ENCODE measurements around the gene NUP43. TPM values are rescaled to one million over a fixed set of nuclear protein-coding genes. Genes with fewer than 3 reads are reported as not detected.
"Not testable (repeated sequence)": the region's sequence is repeated elsewhere in the genome, so short reads cannot be mapped to it uniquely, and the experiment has no call there.

The NUP43 gene, protein sequence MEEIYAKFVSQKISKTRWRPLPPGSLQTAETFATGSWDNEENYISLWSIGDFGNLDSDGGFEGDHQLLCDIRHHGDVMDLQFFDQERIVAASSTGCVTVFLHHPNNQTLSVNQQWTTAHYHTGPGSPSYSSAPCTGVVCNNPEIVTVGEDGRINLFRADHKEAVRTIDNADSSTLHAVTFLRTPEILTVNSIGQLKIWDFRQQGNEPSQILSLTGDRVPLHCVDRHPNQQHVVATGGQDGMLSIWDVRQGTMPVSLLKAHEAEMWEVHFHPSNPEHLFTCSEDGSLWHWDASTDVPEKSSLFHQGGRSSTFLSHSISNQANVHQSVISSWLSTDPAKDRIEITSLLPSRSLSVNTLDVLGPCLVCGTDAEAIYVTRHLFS
- 26.9 TPM for polyA plus RNA-seq (2013, experiment 1 of 2; ENCODE audit: insufficient read length)
- polyA plus RNA-seq (2013, experiment 2 of 2; ENCODE audit: insufficient read length) = 14.5 TPM

DNA sequence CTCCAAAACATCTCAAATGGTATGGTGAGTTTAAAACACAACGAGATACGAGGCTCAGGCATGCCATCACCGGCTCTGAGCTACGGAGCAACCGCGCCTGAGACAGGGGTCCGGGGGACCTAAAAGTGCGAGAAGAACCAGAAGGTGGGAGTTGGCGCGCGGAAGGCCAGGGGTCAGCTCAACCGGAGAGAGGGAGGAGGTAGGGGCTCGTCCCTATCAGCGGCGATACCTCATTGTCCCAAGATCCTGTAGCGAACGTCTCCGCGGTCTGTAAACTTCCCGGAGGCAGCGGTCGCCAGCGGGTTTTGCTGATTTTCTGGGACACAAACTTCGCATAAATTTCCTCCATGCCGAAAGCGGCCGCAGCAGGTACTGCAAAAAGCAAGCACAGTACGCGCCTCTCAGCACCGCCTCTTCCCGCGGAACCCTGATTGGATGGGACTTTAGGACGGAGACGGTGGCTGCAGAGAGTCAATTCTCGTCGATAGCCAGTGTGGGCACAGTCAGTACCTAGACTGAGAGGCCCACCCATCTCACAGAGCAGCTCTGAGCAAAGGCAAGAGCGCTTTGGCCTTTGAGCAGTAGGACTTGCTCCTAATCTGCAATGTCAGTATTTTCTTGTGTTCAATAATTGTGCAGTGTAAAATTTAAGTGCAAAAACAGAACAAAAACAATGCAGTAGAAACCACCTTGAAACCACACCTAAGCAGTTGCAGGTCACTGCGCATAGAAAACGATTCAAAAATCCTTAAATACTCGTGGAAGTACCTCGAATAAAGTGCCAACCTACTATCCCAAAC, at the start of gene NUP43:
NUP43 (minus strand) TSS at position 383 of the 800 bp plus-strand sequence; CDS start at position 349, 34 bp downstream.
- DNase-seq = peak; percentile 96

DNA sequence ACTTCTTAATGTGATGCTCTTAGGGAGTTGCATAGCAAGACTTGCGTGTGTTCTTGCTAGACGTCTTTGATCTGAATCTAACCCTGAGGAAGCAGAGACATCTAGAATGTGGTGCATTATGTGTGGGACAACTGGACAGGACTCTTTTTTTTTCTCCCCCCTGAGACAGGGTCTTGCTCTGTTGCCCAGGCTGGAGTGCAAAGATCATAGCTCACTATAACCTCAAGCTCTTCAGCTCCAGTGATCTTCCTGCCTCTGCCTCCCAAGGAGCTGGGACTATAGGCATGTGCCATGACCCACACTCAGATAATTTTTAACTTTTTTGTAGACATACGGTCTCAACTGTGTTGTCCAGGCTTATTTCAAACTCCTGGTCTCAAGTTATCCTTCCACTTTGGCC, 37.2 kb upstream of the NUP43 start:
- no peak for DNase-seq

DNA sequence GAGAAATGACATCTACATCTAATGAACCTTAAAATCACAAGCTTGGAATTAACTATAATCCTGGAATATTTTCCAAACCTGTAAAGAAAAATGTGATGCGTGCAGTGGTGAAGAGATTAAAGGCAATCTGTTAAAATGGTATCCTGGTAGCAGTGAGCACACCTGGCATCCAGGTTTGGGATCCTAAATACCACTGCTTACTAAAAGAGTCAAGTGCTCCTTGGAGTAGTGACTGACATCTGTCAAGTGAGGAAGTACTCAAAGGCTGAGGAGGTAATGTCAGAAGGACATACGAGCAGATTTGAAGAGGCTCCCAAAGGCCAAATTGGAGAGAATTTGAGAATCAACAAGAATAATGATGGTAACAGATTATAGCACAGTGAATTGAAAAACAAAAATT, 36.0 kb upstream of the NUP43 start:
- DNase-seq = no peak

DNA sequence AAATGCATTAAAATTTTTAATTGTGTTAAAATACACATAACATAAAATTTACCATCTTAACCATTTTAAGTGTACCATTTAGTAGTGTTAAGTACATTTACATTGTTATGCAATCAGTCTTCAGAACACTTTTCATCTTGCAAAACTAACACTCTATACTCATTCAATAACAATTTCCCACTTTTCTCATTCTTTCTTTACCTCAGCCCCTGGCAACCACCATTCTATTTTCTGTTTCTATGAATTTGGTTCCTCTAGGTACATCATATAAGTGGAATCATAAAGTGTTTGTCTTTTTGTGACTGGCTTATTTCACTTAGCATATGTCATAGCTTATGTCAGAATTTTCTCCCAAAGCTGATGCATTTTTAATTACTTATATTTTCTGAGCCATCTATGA, 35.4 kb upstream of the NUP43 start:
- DNase-seq = no peak

DNA sequence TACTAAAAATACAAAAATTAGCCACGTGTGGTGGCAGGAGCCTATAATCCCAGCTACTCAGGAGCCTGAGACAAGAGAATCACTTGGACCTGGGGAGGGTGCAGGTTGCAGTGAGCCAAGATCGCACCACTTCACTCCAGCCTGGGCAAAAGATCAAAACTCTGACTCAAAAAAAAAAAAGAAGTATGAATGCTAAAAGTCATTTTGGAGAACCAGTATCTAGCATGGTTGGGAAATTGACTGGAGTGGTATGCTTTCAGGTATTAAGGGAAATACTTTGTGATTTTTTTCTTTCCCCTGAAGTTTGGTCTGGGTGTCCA, 33.3 kb upstream of the NUP43 start:
- no peak for DNase-seq

DNA sequence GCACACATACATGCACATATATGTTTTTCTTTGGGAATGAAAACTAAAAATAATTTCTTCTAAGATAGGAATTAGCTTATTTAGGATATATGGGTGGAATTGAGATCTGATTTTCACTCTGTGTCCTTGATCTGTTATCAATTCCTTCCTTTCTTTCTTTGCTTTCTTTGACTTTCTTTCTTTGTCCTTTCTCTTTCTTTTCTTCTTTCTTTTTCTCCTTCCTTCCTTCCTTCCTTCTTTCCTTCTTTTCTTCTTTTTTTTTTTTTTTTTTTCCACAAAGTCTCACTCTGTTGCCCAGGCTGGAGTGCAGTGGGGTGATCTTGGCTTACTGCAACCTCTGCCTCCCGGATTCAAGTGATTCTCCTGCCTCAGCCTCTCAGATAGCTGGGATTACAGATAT, 31.3 kb upstream of the NUP43 start:
- DNase-seq = no peak

DNA sequence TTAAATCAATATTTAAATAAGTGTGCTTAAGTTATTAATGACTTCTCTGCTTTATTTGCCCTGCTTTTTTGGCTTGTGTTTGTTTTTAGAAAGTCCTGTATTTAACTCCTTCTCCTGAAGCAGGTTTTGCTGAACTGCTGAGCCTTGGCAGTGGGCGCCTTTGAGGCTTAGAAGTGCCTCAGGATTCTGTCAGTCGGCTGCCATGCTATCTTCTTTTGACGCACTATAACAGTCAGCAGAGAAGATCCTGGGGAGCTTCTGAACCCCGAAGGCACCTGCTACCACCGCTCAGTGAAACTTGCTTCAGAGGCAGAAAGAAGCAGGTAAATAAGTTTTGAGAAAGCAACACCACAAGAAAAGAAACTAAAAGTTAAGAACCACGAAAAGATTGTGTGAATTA, 25.6 kb upstream of the NUP43 start:
- DNase-seq = no peak

DNA sequence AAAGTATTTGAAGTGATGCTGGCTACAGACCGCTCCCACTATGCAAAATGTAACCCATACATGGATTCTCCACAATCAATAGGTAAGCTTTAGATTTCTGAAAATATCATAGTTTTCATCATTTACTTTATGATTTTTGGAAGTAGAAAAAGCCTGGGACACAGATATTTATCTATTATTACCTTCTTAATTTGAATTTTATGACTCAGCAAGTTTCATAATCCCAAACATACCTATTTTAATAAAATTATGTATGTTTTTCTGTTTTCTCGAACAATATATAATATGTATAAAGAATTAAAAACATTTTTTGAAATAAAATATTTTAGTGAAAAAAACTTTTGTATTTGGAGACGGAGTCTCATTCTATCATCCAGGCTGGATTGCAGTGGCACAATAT, 24.9 kb upstream of the NUP43 start:
- no peak for DNase-seq

DNA sequence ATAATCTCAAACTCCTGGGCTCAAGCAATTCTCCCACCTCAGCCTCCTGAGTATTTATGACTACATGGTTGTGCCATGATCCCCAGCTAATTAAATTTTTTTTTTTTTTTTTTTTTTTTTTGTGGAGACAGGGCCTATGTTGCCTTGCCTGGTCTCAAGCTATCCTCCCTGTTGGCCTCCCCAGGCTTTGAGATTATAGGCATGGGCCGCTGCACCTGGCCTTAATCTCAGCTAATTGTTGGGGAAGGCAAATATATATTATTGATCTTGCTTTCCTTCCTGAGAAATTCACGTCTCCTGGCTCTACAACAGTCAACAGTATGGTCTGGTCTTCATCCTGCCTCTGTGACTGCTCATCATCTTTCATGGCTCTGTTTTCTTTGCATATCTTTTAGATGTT, 23.3 kb upstream of the NUP43 start:
- DNase-seq = no peak

DNA sequence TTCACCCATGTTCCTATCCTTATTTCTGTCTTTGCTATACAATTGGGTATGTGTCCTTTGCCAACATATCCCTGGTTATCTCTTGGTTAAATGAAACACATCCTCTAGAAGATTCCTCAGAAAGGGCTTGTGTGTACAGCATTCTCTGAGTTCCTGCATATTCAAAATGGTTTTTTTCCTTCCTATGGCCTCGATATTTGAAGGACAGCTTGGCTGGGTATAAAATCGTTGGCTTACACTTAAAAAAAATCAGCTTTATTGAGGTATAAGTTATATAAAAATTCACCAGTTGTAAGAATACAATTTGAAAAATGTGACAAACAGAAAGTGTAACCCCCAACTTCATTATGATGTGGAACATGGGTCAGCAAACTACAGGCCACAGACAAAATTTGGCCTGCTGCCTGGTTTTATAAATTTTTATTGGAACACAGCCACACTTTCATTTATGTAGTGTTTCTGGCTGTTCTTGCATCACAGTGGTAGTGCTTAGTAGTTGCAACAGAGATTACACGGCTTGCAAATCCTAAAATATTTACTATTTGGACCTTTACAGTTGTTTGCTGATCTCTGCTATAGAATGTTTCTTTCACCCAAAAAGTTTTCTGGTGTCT, 19.9 kb upstream of the NUP43 start:
- DNase-seq = peak; percentile 76

DNA sequence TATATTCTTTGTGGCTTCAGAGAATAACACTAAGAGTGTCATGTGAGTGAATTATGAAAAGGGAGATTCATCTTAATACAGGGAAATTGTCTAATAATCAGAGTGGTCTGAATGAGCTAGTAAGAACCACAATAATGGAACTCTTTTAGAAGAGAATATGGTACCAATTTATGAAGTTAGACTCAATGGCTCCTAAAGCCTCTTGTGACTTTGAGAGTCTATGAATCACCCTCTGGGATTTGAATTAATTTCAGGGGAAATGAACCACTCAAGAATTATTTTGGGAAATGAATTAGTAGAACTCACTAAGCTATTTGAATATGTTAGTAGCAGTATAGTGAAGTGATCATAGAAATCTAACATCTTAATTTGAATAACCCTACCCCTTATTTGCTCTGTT, 17.5 kb upstream of the NUP43 start:
- DNase-seq = peak; percentile 21

DNA sequence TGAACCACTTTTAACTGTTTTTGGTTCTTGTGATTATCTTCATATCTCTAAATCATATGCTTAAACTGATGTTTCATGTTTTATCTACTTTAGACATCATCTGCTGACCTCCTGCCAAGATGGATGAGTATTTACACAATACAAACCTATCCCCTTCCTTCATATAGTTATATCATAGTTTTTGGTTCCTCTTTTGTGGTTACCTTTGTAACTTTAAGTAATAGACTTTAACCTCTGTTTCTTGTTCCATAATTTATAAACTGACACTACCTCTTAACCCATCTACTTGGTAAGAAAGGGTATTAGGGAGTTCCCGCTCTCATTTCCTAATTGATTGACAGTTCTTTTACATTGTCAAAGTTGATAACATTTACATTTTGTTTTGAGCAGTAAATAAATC, 15.1 kb upstream of the NUP43 start:
- no peak for DNase-seq

DNA sequence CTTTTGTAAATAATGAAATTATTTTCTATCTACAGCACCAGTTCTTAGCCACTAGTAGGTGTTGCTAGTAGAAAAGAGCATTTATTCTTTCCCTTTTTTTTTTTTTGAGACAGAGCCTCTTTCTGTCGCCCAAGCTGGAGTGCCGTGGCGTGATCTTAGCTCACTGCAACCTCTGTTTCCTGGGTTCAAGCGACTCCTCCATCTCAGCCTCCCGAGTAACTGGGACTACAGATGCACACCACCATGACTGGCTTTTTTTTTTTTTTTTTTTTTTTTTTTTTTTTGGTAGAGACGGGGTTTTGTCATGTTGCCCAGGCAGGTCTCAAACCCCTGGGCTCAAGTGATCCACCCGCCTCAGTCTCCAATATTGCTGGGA, 9.9 kb upstream of the NUP43 start:
- no peak for DNase-seq

DNA sequence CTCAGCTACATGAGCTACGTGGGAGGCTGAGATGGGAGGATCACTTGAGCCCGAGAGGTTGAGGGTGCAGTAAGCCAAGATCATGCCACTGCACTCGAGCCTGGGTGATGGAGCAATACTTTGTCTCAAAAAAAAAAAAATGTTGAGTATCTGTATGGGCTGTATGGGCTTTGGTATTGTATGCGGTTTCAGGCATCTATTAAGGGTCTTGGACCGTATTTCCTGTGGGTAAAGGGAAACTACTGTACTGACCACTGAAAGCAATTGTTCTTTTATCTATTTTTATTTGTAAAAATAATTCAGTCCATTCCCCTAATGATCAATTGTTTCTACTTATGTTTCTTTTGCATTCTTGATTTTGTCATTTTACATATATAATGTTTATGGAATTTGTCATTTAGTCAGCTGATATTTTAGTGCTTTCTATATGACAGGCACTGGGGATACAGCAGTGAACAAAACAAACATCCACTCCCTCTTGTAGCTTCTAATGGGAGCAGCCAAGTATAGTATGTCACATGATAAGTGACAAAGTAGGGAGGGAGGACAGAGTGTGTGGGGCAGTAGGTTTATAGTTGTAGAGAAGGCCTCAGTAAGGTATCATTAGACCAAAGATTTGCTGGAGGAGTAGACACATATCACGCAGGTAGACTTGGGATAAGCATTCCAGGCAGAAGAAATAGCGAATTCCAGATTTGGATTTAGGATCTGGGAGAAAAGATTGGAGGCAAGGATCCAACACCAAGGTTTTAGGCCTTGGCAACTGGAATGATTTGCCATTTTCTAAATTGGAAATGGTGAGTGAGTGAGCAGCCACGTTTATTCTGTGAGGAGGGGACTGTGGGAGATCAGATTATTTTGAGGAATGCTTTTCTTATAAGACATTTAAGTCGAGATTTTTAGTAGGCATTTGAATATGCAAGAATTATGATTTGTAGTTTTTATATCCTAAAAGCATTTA, 9.3 kb upstream of the NUP43 start:
- no peak for DNase-seq

DNA sequence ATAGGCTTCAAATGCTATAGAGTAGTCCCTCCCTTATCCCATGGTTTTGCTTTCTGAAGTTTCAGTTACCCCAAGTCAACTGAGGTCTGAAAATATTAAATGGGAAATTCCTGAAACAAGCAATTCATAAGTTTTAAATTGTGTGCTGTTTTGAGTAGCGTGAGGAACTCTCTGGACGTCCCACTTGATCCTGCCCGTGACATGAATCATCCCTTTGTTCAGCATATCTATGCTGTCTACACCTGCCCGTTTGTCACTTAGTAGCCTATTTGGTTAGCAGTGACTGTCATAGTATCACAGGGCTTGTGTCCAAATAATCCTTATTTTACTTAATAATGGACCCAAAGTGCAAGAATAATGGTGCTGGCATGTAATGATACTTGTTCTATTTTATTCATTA, 8.2 kb upstream of the NUP43 start:
- DNase-seq = no peak

DNA sequence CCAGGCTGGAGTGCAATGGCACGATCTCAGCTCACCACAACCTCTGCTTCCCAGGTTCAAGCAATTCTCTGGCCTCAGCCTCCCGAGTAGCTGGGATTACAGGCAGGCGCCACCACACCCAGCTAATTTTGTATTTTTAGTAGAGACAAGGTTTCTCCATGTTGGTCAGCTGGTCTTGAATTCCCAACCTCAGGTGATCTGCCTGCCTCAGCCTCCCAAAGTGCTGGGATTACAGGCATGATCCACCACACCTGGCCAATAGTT, 7.0 kb upstream of the NUP43 start:
- DNase-seq = not testable (repeated sequence)

DNA sequence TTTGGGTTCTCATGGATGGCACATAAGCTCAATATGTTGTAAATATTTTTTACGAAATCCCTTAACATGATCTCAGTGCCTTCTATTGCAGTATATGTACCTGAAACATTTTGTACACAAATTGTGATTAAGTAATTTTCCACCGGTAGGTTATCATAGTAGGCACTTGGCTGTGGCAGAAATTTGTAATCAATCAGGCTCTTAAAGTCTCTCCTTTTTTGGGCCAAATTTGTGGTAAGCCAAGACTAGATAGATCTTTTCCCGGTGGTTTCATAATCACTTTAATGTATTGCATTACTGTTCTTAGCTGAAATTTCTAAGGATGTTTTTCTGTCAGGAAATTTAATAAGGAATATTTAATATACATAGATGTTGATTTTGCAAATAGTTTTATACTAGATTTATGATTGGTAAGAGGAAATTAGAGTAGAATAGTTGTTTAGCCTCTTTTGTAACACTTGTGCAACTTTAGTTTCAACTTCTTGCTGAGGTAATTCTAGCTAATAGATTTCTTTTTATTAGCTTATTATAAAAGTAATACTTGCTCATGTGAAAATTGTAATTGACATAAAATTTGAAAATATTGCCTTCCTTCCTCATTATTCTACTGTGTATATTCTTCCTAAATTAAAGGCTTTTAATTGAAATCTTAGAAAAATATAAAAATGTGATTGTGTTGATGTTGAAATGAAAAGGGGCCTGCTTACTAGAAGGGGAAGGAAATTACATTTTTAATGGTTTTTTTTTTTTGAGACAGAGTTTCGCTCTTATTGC, 6.5 kb upstream of the NUP43 start:
- no peak for DNase-seq

DNA sequence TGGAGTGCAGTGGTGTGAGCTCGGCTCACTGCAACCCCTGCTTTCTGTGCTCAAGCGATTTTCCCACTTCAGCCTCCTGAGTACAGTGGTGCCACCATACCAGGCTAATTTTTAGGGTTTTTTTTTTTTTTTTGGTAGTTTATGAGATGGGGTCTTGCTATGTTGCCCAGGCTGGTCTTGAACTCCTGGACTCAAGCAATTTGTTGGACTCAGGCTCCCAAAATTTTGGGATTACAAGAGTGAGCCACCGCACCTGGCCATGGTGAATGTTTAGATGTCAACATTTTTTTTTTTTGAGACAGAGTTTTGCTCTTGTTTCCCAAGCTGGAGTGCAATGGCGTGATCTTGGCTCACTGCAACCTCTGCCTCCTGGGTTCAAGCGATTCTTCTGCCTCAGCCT, 5.6 kb upstream of the NUP43 start:
- not testable (repeated sequence) for DNase-seq

DNA sequence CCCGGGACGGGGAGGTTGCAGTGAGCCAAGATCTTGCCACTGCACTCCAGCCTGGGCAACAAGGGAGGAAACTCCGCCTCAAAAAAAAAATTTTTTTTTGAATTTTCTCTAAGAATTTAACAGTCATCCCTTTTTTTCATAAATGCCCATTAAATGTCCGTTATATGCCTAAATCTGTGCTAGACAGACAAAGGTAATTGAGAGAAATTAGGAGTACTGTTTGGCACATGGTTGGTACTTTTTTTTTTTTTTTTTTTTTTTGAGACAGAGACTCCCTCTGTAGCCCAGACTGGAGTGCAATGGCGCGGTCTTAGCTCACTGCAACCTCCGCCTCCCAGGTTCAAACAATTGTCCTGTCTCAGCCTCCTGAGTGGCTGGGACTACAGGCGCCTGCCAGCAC, 4.9 kb upstream of the NUP43 start:
- no peak for DNase-seq

DNA sequence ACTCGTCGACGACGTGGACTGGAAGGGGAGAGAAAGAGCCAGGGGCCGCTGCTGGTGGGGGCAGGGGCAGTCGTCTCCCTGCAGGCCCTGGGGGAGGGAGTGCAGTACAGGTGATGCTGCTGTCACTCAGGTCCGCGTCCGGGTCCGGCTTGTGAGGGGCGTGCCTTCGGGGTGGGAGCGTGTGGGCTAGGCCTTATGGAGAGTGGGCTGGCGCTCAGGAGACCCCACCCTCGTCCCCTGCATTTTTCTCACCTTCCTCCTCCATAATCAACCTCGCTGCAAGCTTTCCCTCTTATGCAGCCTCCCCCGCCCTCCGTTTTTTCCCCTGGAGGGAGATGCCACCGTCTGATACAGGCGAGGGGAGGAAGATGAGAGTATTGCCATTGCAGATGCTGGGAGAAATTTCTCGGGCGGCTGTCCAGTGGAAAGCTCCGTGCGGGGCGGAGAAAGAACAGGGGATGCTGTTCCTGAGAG, 3.8 kb upstream of the NUP43 start:
- DNase-seq = peak; percentile 54

DNA sequence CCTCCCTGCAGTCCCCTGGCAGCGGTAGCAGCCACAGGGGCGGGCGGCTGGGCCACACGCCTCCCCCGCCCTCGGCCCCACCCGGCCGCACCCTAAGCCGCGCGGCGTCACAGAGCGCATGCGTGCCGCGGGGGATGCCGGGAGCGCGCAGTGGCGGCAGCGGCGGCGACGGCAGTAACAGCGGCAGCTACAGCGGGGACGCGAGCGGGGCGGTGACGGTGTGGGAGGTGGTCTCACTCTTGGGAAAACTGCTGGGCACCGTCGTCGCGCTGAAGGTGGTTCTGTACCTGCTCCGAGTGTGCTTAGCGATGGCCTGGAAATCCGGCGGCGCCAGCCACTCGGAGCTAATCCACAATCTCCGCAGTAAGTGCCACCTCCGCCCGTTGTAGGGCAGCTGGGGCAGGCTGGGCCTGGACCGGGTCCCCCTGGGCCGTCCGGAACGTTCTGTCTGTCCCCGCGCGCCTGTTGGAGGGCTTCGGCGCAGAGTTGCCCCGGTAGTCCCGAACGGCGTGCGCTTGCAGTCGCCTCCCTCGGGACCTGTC, 3.3 kb upstream of the NUP43 start, which contains the start of gene PCMT1:
PCMT1 (plus strand) TSS at position 148 of the 542 bp plus-strand sequence; CDS start at position 309, 161 bp downstream.
- DNase-seq = peak; percentile 94
